ENCODE data around the gene IGFBP6. TPM values are rescaled to one million over a fixed set of nuclear protein-coding genes. Genes with fewer than 3 reads are reported as not detected.

IGFBP6 gene
- polyA plus RNA-seq, 4 donors: 3.4 to 135 (median 7.1) TPM

DNA sequence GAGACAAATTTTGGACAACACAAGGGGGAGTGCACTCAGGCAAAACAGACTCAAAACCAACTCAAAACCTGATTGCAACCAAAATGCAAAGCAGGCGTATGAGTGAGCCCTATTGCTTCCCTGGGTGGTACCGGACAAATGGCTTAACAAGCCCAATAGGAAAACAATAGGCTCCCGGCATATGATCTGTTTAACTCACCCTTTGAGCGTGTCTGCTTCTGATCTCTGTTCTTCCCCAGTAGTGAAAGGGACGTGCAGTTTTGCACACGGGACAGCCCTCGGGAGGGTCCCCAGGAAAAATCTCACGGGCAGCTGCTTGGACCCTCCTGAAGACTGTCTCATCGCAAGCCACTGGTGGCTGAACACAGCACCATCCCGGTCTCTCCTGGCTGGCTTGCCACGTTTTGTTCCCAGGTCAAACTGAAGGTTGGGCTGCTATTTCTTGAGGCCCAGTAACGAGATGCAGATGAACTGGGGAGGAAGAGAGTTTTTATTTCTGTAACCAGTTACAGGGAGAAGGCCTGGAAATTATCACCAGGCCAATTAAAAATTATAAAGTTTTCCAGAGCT lies 15.8 kb downstream of the IGFBP6 start:
- DNase-seq: peak in 1 of 2 donors; percentile 39

DNA sequence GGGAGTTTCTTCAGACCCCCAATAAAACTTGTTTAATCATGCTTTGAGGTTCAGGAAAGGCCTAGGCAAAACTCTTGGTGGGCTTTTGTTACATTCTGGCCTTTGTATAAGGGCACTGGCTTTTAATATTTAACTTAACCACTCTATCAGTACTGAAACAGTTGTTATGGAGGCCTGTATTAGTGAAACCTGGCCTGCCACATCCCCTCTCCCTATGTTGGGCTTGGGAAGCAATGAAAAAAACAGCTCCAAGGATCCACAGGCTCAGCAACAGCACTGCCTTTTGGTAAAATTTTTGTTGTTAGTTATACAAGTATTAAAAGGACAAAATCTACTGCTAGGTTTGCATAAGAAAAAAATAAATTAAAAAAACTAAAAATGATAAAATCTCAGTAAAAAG lies 16.5 kb downstream of the IGFBP6 start:
- peaks cover 0 to 36% (median 0%) of the 10 kb centered on the region in 3 donors for H3K4me1 ChIP-seq (ENCODE audit: control insufficient read depth in 3 of 3, insufficient read depth in 2 of 3, low read depth in 1 of 3, low read length in 2 of 3)
- peak overlapping the region in 1 of 3 donors; percentile 80 for H3K27ac ChIP-seq (ENCODE audit: low read depth in 1 of 3, low read length in 2 of 3)
- no peaks in the 10 kb centered on the region for H3K9me3 ChIP-seq (ENCODE audit: control insufficient read depth in 2 of 2, insufficient read depth in 1 of 2, low read depth in 1 of 2, low read length in 1 of 2)
- peak in 1 of 2 donors; percentile 24 for DNase-seq
- no peak overlapping the region for H3K4me3 ChIP-seq (ENCODE audit: low read depth in 1 of 3, low read length in 3 of 3)
- no peak for FAIRE-seq
- no peaks in the 10 kb centered on the region for H3K27me3 ChIP-seq (ENCODE audit: control insufficient read depth in 3 of 3, insufficient read depth in 3 of 3, low read length in 3 of 3)
- H3K36me3 ChIP-seq (ENCODE audit: control insufficient read depth in 3 of 3, insufficient read depth in 2 of 3, low read depth in 1 of 3, low read length in 3 of 3): peaks cover 0 to 36% (median 0%) of the 10 kb centered on the region in 3 donors

More for the DNA sequence above, 15.8 kb downstream of the IGFBP6 start:
- Histone ChIP-seq H3K36me3 (ENCODE audit: control insufficient read depth in 3 of 3, insufficient read depth in 2 of 3, low read depth in 1 of 3, low read length in 3 of 3) (peaks cover 0 to 33% (median 0%) of the 10 kb centered on the region in 3 donors), H3K9me3 (ENCODE audit: control insufficient read depth in 2 of 2, insufficient read depth in 1 of 2, low read depth in 1 of 2, low read length in 1 of 2) (no peaks in the 10 kb centered on the region), H3K27me3 (ENCODE audit: control insufficient read depth in 3 of 3, insufficient read depth in 3 of 3, low read length in 3 of 3) (no peaks in the 10 kb centered on the region), H3K4me3 (ENCODE audit: low read depth in 1 of 3, low read length in 3 of 3) (peak overlapping the region in 1 of 3 donors; percentile 24), H3K27ac (ENCODE audit: low read depth in 1 of 3, low read length in 2 of 3) (peak overlapping the region in 1 of 3 donors; percentile 80), H3K4me1 (ENCODE audit: control insufficient read depth in 3 of 3, insufficient read depth in 2 of 3, low read depth in 1 of 3, low read length in 2 of 3) (peaks cover 0 to 30% (median 0%) of the 10 kb centered on the region in 3 donors)
- no peak for FAIRE-seq
- WGBS, 3 donors: 75 to 81% (median 75%) methylated on average over 12 of the region's 12 CpGs

DNA sequence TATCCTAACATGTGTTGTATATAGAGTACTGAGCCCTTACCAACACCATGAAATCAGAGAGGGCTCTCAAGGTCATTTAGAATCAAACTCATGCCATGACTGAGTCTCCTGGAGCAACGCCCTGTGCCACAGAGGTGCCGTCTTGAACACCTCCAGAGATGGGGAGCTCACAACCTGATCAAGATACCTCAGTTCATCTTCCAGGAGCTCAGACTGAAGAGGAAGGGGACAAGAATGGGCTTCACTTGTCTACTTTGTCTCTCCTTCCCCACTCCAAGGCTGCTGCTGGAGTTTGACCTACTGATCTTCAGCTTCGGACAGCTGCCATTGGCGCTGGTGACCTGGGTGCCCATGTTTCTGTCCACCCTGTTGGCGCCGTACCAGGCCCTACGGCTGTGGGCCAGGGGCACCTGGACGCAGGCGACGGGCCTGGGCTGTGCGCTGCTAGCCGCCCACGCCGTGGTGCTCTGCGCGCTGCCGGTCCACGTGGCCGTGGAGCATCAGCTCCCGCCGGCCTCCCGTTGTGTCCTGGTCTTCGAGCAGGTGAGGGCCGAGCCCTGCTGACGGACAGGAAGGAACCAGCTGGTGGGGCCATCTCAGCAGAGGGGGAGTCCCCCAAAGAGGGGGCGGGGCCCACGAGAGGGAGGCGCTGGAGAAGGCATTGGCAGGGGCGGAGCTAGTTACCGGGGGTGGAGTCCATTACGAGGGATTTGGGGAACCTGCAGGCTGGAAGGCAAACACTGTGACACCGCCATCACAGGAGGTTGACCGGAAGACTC lies 17.8 kb downstream of the IGFBP6 start:
- FAIRE-seq: no peak
- Histone ChIP-seq H3K9me3 (ENCODE audit: control insufficient read depth in 2 of 2, insufficient read depth in 1 of 2, low read depth in 1 of 2, low read length in 1 of 2) (no peaks in the 10 kb centered on the region), H3K4me3 (ENCODE audit: low read depth in 1 of 3, low read length in 3 of 3) (no peak overlapping the region), H3K4me1 (ENCODE audit: control insufficient read depth in 3 of 3, insufficient read depth in 2 of 3, low read depth in 1 of 3, low read length in 2 of 3) (peaks cover 0 to 44% (median 0%) of the 10 kb centered on the region in 3 donors), H3K27ac (ENCODE audit: low read depth in 1 of 3, low read length in 2 of 3) (peak overlapping the region in 1 of 3 donors; percentile 80), H3K36me3 (ENCODE audit: control insufficient read depth in 3 of 3, insufficient read depth in 2 of 3, low read depth in 1 of 3, low read length in 3 of 3) (peaks cover 0 to 38% (median 0%) of the 10 kb centered on the region in 3 donors), H3K27me3 (ENCODE audit: control insufficient read depth in 3 of 3, insufficient read depth in 3 of 3, low read length in 3 of 3) (no peaks in the 10 kb centered on the region)
- no peak for DNase-seq
- WGBS, 3 donors: 86 to 95% (median 93%) methylated on average over 33 of the region's 33 CpGs

DNA sequence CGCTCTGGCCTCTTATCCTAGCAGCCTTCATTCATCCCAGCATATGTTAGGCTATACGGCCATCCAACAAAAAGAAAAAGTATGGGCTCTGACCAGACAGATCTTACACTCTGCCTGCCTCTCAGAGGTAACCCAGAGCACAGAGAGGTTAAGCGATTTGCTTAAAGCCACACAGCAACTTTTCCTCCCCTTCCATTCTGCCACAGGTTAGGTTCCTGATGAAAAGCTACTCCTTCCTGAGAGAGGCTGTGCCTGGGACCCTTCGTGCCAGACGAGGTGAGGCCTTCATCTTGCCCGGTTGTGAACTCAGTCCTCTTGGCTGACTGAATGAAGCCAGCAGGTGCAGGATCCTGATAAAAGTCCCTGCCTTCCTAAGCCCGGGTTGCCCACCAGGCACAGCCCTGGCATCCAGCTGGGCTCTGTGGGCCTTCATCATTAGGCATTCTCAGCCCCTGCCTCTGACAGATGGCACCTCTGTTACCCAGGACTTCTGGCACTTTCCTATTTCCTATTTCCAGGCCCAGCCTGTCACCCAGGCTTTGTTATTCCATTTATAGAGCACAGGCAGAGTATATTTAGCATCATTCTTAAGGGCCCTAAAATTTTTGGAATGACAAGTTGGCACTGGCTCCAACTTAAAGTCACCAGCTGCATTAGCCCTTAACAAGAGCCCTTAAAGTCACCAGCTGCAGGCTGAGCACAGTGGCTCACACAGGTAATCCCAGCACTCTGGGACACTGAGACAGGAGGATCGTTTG lies 18.6 kb downstream of the IGFBP6 start:
- H3K27ac ChIP-seq (ENCODE audit: low read depth in 1 of 3, low read length in 2 of 3): no peak overlapping the region
- H3K4me3 ChIP-seq (ENCODE audit: low read depth in 1 of 3, low read length in 3 of 3): no peak overlapping the region
- H3K27me3 ChIP-seq (ENCODE audit: control insufficient read depth in 3 of 3, insufficient read depth in 3 of 3, low read length in 3 of 3): no peaks in the 10 kb centered on the region
- peaks cover 0 to 46% (median 0%) of the 10 kb centered on the region in 3 donors for H3K36me3 ChIP-seq (ENCODE audit: control insufficient read depth in 3 of 3, insufficient read depth in 2 of 3, low read depth in 1 of 3, low read length in 3 of 3)
- H3K4me1 ChIP-seq (ENCODE audit: control insufficient read depth in 3 of 3, insufficient read depth in 2 of 3, low read depth in 1 of 3, low read length in 2 of 3): peaks cover 0 to 44% (median 0%) of the 10 kb centered on the region in 3 donors
- 87 to 90% (median 89%) methylated on average over 8 of the region's 8 CpGs for WGBS, 3 donors
- DNase-seq (no peak), FAIRE-seq (no peak)
- no peaks in the 10 kb centered on the region for H3K9me3 ChIP-seq (ENCODE audit: control insufficient read depth in 2 of 2, insufficient read depth in 1 of 2, low read depth in 1 of 2, low read length in 1 of 2)

DNA sequence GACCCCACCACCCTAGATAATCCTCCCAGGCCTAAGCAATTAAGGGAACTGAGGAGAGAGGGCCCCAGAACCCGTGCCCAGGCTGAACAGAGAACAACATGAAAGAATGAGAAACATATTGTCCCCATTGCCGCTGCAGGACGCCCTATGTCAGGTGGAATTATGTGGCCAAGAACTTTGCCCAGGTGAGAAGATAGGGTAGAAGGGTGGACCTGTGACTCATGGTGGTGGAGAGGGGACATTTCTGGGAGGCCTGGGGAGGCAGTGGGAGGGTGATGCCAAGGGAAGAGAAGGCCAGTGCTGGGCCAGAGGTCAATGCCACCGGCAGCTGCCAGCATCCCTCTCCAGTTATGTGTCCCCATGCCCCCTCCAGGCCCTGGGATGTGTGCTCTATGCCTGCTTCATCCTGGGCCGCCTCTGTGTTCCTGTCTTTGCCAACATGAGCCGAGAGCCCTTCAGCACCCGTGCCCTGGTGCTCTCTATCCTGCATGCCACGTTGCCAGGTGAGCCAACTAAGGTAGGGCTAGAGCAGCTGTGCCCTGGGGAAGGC lies 21.4 kb downstream of the IGFBP6 start:
- FAIRE-seq: no peak
- H3K4me3 ChIP-seq (ENCODE audit: low read depth in 1 of 3, low read length in 3 of 3): no peak overlapping the region
- H3K27ac ChIP-seq (ENCODE audit: low read depth in 1 of 3, low read length in 2 of 3): peak overlapping the region in 2 of 3 donors; percentile 56 to 71
- WGBS, 3 donors: 48 to 80% (median 52%) methylated on average over 8 of the region's 8 CpGs
- peaks cover 0 to 62% (median 0%) of the 10 kb centered on the region in 3 donors for H3K36me3 ChIP-seq (ENCODE audit: control insufficient read depth in 3 of 3, insufficient read depth in 2 of 3, low read depth in 1 of 3, low read length in 3 of 3)
- no peaks in the 10 kb centered on the region for H3K27me3 ChIP-seq (ENCODE audit: control insufficient read depth in 3 of 3, insufficient read depth in 3 of 3, low read length in 3 of 3)
- H3K4me1 ChIP-seq (ENCODE audit: control insufficient read depth in 3 of 3, insufficient read depth in 2 of 3, low read depth in 1 of 3, low read length in 2 of 3): peaks cover 0 to 36% (median 0%) of the 10 kb centered on the region in 3 donors
- no peaks in the 10 kb centered on the region for H3K9me3 ChIP-seq (ENCODE audit: control insufficient read depth in 2 of 2, insufficient read depth in 1 of 2, low read depth in 1 of 2, low read length in 1 of 2)
- DNase-seq: peak; percentile 66 to 88

DNA sequence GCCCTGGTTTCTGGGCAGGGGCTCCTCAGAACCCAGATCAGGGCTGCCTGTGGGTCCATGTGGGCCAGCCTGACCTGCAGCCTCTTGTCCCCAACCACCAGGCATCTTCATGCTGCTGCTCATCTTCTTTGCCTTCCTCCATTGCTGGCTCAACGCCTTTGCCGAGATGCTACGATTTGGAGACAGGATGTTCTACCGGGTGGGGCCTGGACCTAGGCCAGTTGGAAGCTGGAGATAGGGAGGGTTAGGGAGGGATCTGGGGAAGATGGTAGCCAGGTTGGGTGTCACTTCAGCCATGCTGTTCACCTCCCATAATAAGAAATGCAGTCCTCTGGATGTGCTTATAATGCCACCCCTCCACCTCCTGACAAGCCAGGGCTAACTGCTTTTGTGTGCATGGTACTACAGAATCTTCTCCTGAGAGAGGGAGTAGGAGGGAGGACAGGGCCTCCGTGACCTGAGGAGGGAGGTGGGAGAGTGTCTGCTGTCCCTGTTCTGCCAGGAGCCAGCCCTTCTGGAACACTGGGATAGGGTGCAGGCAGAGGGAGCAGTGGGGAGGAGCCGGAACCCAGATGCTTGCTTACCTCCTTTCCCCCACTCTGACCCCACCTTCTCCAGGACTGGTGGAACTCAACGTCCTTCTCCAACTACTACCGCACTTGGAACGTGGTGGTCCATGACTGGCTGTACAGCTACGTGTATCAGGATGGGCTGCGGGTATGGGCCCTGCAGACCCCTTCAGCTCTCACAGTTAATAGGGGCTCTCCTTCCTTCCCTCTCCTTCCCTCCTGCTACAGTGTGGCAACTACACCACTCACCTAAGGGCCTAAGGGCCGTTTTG lies 23.4 kb downstream of the IGFBP6 start:
- Histone ChIP-seq H3K27me3 (ENCODE audit: control insufficient read depth in 3 of 3, insufficient read depth in 3 of 3, low read length in 3 of 3) (no peaks in the 10 kb centered on the region), H3K36me3 (ENCODE audit: control insufficient read depth in 3 of 3, insufficient read depth in 2 of 3, low read depth in 1 of 3, low read length in 3 of 3) (peaks cover 0 to 59% (median 0%) of the 10 kb centered on the region in 3 donors), H3K4me3 (ENCODE audit: low read depth in 1 of 3, low read length in 3 of 3) (no peak overlapping the region), H3K4me1 (ENCODE audit: control insufficient read depth in 3 of 3, insufficient read depth in 2 of 3, low read depth in 1 of 3, low read length in 2 of 3) (peaks cover 0 to 21% (median 0%) of the 10 kb centered on the region in 3 donors), H3K9me3 (ENCODE audit: control insufficient read depth in 2 of 2, insufficient read depth in 1 of 2, low read depth in 1 of 2, low read length in 1 of 2) (no peaks in the 10 kb centered on the region), H3K27ac (ENCODE audit: low read depth in 1 of 3, low read length in 2 of 3) (no peak overlapping the region)
- DNase-seq: no peak
- no peak for FAIRE-seq
- 85% methylated on average over 12 of the region's 12 CpGs for WGBS, 3 donors

DNA sequence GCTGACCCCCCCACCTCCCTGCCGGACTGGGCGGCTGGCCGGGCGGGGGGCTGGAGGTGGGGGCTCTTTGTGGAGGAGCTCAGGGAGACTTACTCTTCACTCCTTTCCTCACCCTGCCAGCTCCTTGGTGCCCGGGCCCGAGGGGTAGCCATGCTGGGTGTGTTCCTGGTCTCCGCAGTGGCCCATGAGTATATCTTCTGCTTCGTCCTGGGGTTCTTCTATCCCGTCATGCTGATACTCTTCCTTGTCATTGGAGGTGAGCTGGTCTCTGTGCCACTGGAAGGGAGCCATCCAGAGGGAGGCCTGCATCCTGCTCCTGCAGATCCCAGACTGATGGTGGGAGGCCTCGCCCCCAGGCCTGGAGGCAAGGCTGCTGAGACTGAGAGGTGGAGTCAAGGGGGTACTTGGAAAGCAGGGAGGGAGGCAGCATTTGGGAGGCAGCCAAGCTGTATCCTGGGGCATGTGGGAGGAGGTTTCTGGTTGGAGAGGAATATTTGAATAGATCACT lies 25.5 kb downstream of the IGFBP6 start:
- DNase-seq (no peak), FAIRE-seq (no peak)
- peaks cover 0 to 17% (median 0%) of the 10 kb centered on the region in 3 donors for H3K4me1 ChIP-seq (ENCODE audit: control insufficient read depth in 3 of 3, insufficient read depth in 2 of 3, low read depth in 1 of 3, low read length in 2 of 3)
- H3K27me3 ChIP-seq (ENCODE audit: control insufficient read depth in 3 of 3, insufficient read depth in 3 of 3, low read length in 3 of 3): no peaks in the 10 kb centered on the region
- WGBS, 3 donors: 92 to 97% (median 97%) methylated on average over 10 of the region's 10 CpGs
- H3K36me3 ChIP-seq (ENCODE audit: control insufficient read depth in 3 of 3, insufficient read depth in 2 of 3, low read depth in 1 of 3, low read length in 3 of 3): peaks cover 0 to 45% (median 0%) of the 10 kb centered on the region in 3 donors
- H3K9me3 ChIP-seq (ENCODE audit: control insufficient read depth in 2 of 2, insufficient read depth in 1 of 2, low read depth in 1 of 2, low read length in 1 of 2): no peaks in the 10 kb centered on the region
- no peak overlapping the region for H3K4me3 ChIP-seq (ENCODE audit: low read depth in 1 of 3, low read length in 3 of 3)
- H3K27ac ChIP-seq (ENCODE audit: low read depth in 1 of 3, low read length in 2 of 3): no peak overlapping the region
